ENCODE results near the gene DCC.
"Not testable (repeated sequence)": the region's sequence is repeated elsewhere in the genome, so short reads cannot be mapped to it uniquely, and the experiment has no call there.

DCC gene

GRCh38 chr18:53375621-53376020 lies 1035.6 kb downstream of the DCC start:
- no peak for DNase-seq (ENCODE audit: low read depth in 2 of 2, low spot score in 1 of 2)

GRCh38 chr18:53380063-53380639 lies 1040.2 kb downstream of the DCC start:
- DNase-seq (ENCODE audit: low read depth in 2 of 2, low spot score in 1 of 2) = no peak

- DNase-seq (ENCODE audit: low read depth in 2 of 2, low spot score in 1 of 2) = no peak
Observed at GRCh38 chr18:53382870-53383269, 1042.9 kb downstream of the DCC start.

- no peak for DNase-seq (ENCODE audit: low read depth in 2 of 2, low spot score in 1 of 2)
Observed at GRCh38 chr18:53385889-53386288, 1045.9 kb downstream of the DCC start.

GRCh38 chr18:53387581-53387980 lies 1047.6 kb downstream of the DCC start:
- no peak for DNase-seq (ENCODE audit: low read depth in 2 of 2, low spot score in 1 of 2)

GRCh38 chr18:53402670-53403069 lies 1062.7 kb downstream of the DCC start:
- no peak for DNase-seq (ENCODE audit: low read depth in 2 of 2, low spot score in 1 of 2)

- no peak for DNase-seq (ENCODE audit: low read depth in 2 of 2, low spot score in 1 of 2)
Observed at GRCh38 chr18:53408271-53408670, 1068.3 kb downstream of the DCC start.

- no peak for DNase-seq (ENCODE audit: low read depth in 2 of 2, low spot score in 1 of 2)
Observed at GRCh38 chr18:53411511-53411910, 1071.5 kb downstream of the DCC start.

- DNase-seq (ENCODE audit: low read depth in 2 of 2, low spot score in 1 of 2) = no peak
Observed at GRCh38 chr18:53417003-53417402, 1077.0 kb downstream of the DCC start.

GRCh38 chr18:53421869-53422268 lies 1081.9 kb downstream of the DCC start:
- DNase-seq (ENCODE audit: low read depth in 2 of 2, low spot score in 1 of 2) = no peak

GRCh38 chr18:53422896-53423295 lies 1082.9 kb downstream of the DCC start:
- DNase-seq (ENCODE audit: low read depth in 2 of 2, low spot score in 1 of 2) = no peak

- no peak for DNase-seq (ENCODE audit: low read depth in 2 of 2, low spot score in 1 of 2)
Observed at GRCh38 chr18:53426666-53427184, 1086.7 kb downstream of the DCC start.

GRCh38 chr18:53441761-53442414 lies 1101.9 kb downstream of the DCC start:
- DNase-seq (ENCODE audit: low read depth in 2 of 2, low spot score in 1 of 2) = no peak

- no peak for DNase-seq (ENCODE audit: low read depth in 2 of 2, low spot score in 1 of 2)
Observed at GRCh38 chr18:53442415-53442783, 1102.4 kb downstream of the DCC start.

GRCh38 chr18:53443336-53443735 lies 1103.3 kb downstream of the DCC start:
- DNase-seq (ENCODE audit: low read depth in 2 of 2, low spot score in 1 of 2) = no peak

GRCh38 chr18:53443831-53444230 lies 1103.8 kb downstream of the DCC start:
- no peak for DNase-seq (ENCODE audit: low read depth in 2 of 2, low spot score in 1 of 2)

GRCh38 chr18:53451902-53452301 lies 1111.9 kb downstream of the DCC start:
- DNase-seq (ENCODE audit: low read depth in 2 of 2, low spot score in 1 of 2) = no peak

GRCh38 chr18:53457068-53457467 lies 1117.1 kb downstream of the DCC start:
- no peak for DNase-seq (ENCODE audit: low read depth in 2 of 2, low spot score in 1 of 2)

- DNase-seq (ENCODE audit: low read depth in 2 of 2, low spot score in 1 of 2) = no peak
Observed at GRCh38 chr18:53458268-53458667, 1118.3 kb downstream of the DCC start.

- no peak for DNase-seq (ENCODE audit: low read depth in 2 of 2, low spot score in 1 of 2)
Observed at GRCh38 chr18:53458944-53459580, 1119.1 kb downstream of the DCC start.

GRCh38 chr18:53467756-53468155 lies 1127.8 kb downstream of the DCC start:
- DNase-seq (ENCODE audit: low read depth in 2 of 2, low spot score in 1 of 2) = no peak

- not testable (repeated sequence) for DNase-seq (ENCODE audit: low read depth in 2 of 2, low spot score in 1 of 2)
Observed at GRCh38 chr18:53468173-53468572, 1128.2 kb downstream of the DCC start.
